GM12878 (cell line): Measurements from ENCODE around the gene PRR20C. TPM values are rescaled to one million over a fixed set of nuclear protein-coding genes. Genes with fewer than 3 reads are reported as not detected.

ENCODE experiments used
- ATAC-seq: fragments of 200-7000 bp; cut with Tn5 transposase; 3 replicates; pipeline ENCODE4 v1.9.1; 2020; ENCODE audit warnings: mild to moderate bottlenecking, moderate library complexity
- BruUV-seq: library from RNA; stranded (reverse); fragments of 400-500 nt; replicated peaks from 2 replicates; lab custom pipeline; 2021; lab: Mats Ljungman, UMichigan
- CTCF ChIA-PET: fragments of 300-600 bp; sonication (Branson Sonifier 250); formaldehyde crosslinking; extraction: SDS; loops from one replicate; lab custom pipeline; 2021; ENCODE audit warnings: inconsistent platforms; lab: Yijun Ruan, JAX
- POLR2A ChIA-PET: fragments of 350-600 bp; formaldehyde crosslinking; extraction: SDS; loops from one replicate; lab custom pipeline; 2021; ENCODE audit warnings: inconsistent platforms; lab: Charles Lee
- RAD21 ChIA-PET: fragments of 300-600 bp; sonication (Branson Sonifier 250); formaldehyde crosslinking; loops from one replicate; lab custom pipeline; 2023; ENCODE audit warnings: antibody characterized with exemption; ENCODE audit not compliant: unreplicated experiment; lab: Charles Lee
- SMC1A ChIA-PET: fragments of 300-600 bp; sonication (Branson Sonifier 250); formaldehyde crosslinking; loops from one replicate; lab custom pipeline; 2023; ENCODE audit not compliant: unreplicated experiment, uncharacterized antibody; lab: Charles Lee
- DNase-seq: peaks from one replicate; pipeline ENCODE4 v3.0.0-alpha.2; 2011; ENCODE audit warnings: low read depth, low spot score
- FAIRE-seq: peaks from 3 replicates; lab custom pipeline; 2011; peaks lifted over from hg19 to GRCh38; lab: Jason Lieb, UNC
- H2AFZ ChIP-seq: 2 replicates; pipeline ENCODE4 v1.6.0; 2011; ENCODE audit warnings: low read depth, low read length, control low read depth; ENCODE audit not compliant: control insufficient read depth
- H3K27ac ChIP-seq: 2 replicates; pipeline ENCODE4 v1.5.1; 2011; ENCODE audit warnings: control low read depth; ENCODE audit not compliant: control insufficient read depth, insufficient read depth
- H3K27me3 ChIP-seq, 2 experiments: replicated peaks in 1 of 2; 2 replicates each; pipeline versions ENCODE4 v1.6.0 to v1.6.1; 2011; ENCODE audit warnings: low read length in 1 of 2; ENCODE audit not compliant: control insufficient read depth in 2 of 2, insufficient read depth in 2 of 2
- H3K36me3 ChIP-seq, 2 experiments: 2 replicates each; pipeline ENCODE4 v1.5.1; 2011; ENCODE audit warnings: low read length in 1 of 2; ENCODE audit not compliant: control insufficient read depth in 2 of 2, insufficient read depth in 2 of 2
- H3K4me1 ChIP-seq: 2 replicates; pipeline ENCODE4 v1.6.1; 2011; ENCODE audit warnings: mild to moderate bottlenecking, low read length, moderate library complexity, mixed read lengths; ENCODE audit not compliant: control insufficient read depth, insufficient read depth
- H3K4me2 ChIP-seq: 2 replicates; pipeline ENCODE4 v1.6.0; 2011; ENCODE audit warnings: control low read depth; ENCODE audit not compliant: control insufficient read depth, insufficient read depth
- H3K4me3 ChIP-seq: fragments of 200-600 bp; sonication (generic); 2 replicates; pipeline ENCODE4 v1.5.1; 2016
- H3K79me2 ChIP-seq: 2 replicates; pipeline ENCODE4 v1.6.0; 2011; ENCODE audit warnings: low read length; ENCODE audit not compliant: control insufficient read depth, insufficient read depth
- H3K9ac ChIP-seq: 2 replicates; pipeline ENCODE4 v1.8.0; 2011; ENCODE audit warnings: low read length, control low read depth, mixed read lengths; ENCODE audit not compliant: control insufficient read depth, insufficient read depth
- H3K9me3 ChIP-seq: replicated peaks from 3 replicates; pipeline ENCODE4 v1.5.1; 2011; ENCODE audit warnings: mild to moderate bottlenecking, low read length; ENCODE audit not compliant: control insufficient read depth, insufficient read depth
- H4K20me1 ChIP-seq: 2 replicates; pipeline ENCODE4 v1.6.0; 2011; ENCODE audit not compliant: control insufficient read depth, insufficient read depth
- ATF7 ChIP-seq: fragments of 450-650 bp; IDR thresholded peaks from 2 replicates; pipeline ENCODE4 v1.6.1; 2016; ENCODE audit warnings: low read depth, mild to moderate bottlenecking
- BHLHE40 ChIP-seq, 2 experiments: fragments of 450-650 bp in 1 of 2; IDR thresholded peaks; 2 replicates each; pipeline ENCODE4 v1.6.1; 2011 to 2017; ENCODE audit warnings: low read depth in 2 of 2, borderline replicate concordance in 1 of 2, improper control_type of control experiment in 1 of 2, low read length in 1 of 2, mild to moderate bottlenecking in 1 of 2
- CREB1 ChIP-seq: IDR thresholded peaks from 2 replicates; pipeline ENCODE4 v1.6.1; 2012; ENCODE audit warnings: low read depth, mild to moderate bottlenecking, inconsistent platforms
- E2F4 ChIP-seq: IDR thresholded peaks from 2 replicates; pipeline ENCODE4 v1.6.1; 2012; ENCODE audit warnings: low read depth, low read length, improper control_type of control experiment
- MTA3 ChIP-seq: IDR thresholded peaks from 2 replicates; pipeline ENCODE4 v1.6.1; 2012; ENCODE audit warnings: low read length, inconsistent platforms, borderline replicate concordance
- MYB ChIP-seq: fragments of 150-350 bp; IDR thresholded peaks from 2 replicates; pipeline ENCODE4 v1.6.1; 2014; ENCODE audit warnings: mild to moderate bottlenecking, low read depth, low read length, borderline replicate concordance
- NR2C1 ChIP-seq: fragments of 450-650 bp; IDR thresholded peaks from 2 replicates; pipeline ENCODE4 v1.6.1; 2017; ENCODE audit warnings: antibody characterized with exemption, mild to moderate bottlenecking, moderate library complexity
- NR2C2 ChIP-seq: IDR thresholded peaks from 2 replicates; pipeline ENCODE4 v1.6.1; 2011; ENCODE audit warnings: borderline replicate concordance, low read depth; ENCODE audit not compliant: control insufficient read depth, insufficient read length
- POLR2AphosphoS5 ChIP-seq: IDR thresholded peaks from 2 replicates; pipeline ENCODE4 v1.6.1; 2011; ENCODE audit warnings: mild to moderate bottlenecking, low read length, inconsistent platforms
- SMAD1 ChIP-seq: fragments of 450-650 bp; IDR thresholded peaks from 2 replicates; pipeline ENCODE4 v1.6.1; 2018; ENCODE audit warnings: mild to moderate bottlenecking, low read depth; ENCODE audit not compliant: partially characterized antibody
- SPI1 ChIP-seq: IDR thresholded peaks from 2 replicates; pipeline ENCODE4 v1.6.1; 2011; ENCODE audit warnings: low read depth, mild to moderate bottlenecking, low read length, moderate library complexity, borderline replicate concordance; ENCODE audit not compliant: insufficient read depth
- TBL1XR1 ChIP-seq: IDR thresholded peaks from 2 replicates; pipeline ENCODE4 v1.6.1; 2012; ENCODE audit warnings: low read depth, low read length, improper control_type of control experiment
- WGBS: methylation state at CpG from one replicate; pipeline ENCODE4 v1.1.6; 2016; ENCODE audit warnings: low lambda C conversion rate; ENCODE audit not compliant: insufficient replicate concordance, insufficient coverage; ENCODE audit errors: missing lambda C conversion rate; 5-methylcytosine and 5-hydroxymethylcytosine counted together
- in situ Hi-C: fragments of 300-500 bp; cut with MboI; formaldehyde crosslinking; loops from 9 replicates; pipeline ENCODE4 v1.14.3; 2018; ENCODE audit warnings: mixed read lengths
- intact Hi-C: fragments of 100-400 bp; cut with micrococcal nuclease; formaldehyde crosslinking; loops from one replicate; pipeline ENCODE4 v1.14.2; 2022; ENCODE audit not compliant: unreplicated experiment
- polyA plus RNA-seq, 11 experiments: library from polyadenylated mRNA; depleted of rRNA in 4 of 11; unstranded in 6 of 11; stranded (reverse) in 5 of 11; fragments of >200 nt; fragmentation: Nextera tagmentation in 4 of 11; fragmentation: Illumina TruSeq in 1 of 11; extraction: Ambion mirVana in 4 of 11; extraction: Trizol in 1 of 11; gene quantifications; 1 replicate in 1 of 11; 2 replicates in 10 of 11; pipeline versions ENCODE4 v1.2.1 to v1.2.3, GENCODE V29; 2011 to 2016; ENCODE audit warnings: inconsistent platforms in 2 of 11, missing spikeins in 2 of 11, low read depth in 1 of 11
- total RNA-seq, 4 experiments: library from RNA; depleted of rRNA in 3 of 4; stranded (reverse); fragments of >200 nt in 3 of 4; fragmentation: Illumina TruSeq in 1 of 4; extraction: Trizol in 1 of 4; gene quantifications; 2 replicates each; pipeline versions ENCODE4 v1.2.1 to v1.2.3, GENCODE V29; 2013 to 2021
- TF ChIP-seq, protein P1 (sequence below): fragments of 450-650 bp; formaldehyde crosslinking; IDR thresholded peaks from 2 replicates; pipeline ENCODE4 v1.5.0; 2022; ENCODE audit warnings: mild to moderate bottlenecking, missing genetic modification characterization
- TF ChIP-seq, protein P2 (sequence below): fragments of 450-650 bp; IDR thresholded peaks from 2 replicates; pipeline ENCODE4 v1.6.1; 2017; ENCODE audit warnings: mild to moderate bottlenecking, moderate library complexity
- TF ChIP-seq, protein P3 (sequence below): IDR thresholded peaks from 2 replicates; pipeline ENCODE4 v1.6.1; 2011; ENCODE audit warnings: low read depth, low read length, improper control_type of control experiment, borderline replicate concordance

PRR20C gene
- total and polyA plus RNA-seq, 10 of the 15 experiments (the other 5 are each of a cell fraction or from before 2014, with no cell fraction given) = not detected

DNA sequence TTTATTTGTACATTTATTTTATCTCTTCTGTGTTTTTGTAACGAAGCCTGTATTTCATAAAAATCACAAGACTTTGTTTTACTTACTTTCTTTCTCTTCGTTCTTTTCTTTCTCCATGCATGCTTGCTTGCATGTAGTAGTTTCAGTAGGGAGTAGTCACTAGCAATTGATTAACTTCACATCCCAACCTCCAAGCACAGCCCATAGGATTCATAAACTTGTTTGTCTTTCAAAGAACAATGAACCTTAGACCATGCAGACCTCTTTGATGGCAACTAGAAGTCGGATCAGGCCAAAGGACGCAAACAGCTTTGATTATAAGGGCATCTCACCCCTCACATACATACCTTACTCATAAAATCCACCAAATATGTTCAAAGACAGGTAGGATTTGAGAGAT lies 16.3 kb upstream of the PRR20C start:
- ChIA-PET SMC1A (no interaction called here), CTCF (no interaction called here), RAD21 (no interaction called here), POLR2A (no interaction called here)
- no peak overlapping the region for H3K4me3 ChIP-seq
- H4K20me1 ChIP-seq = no peaks in the 10 kb centered on the region
- H3K27ac ChIP-seq = no peak overlapping the region
- DNase-seq = no peak
- H3K4me2 ChIP-seq = no peak overlapping the region
- H3K4me1 ChIP-seq = no peaks in the 10 kb centered on the region
- no peaks in the 10 kb centered on the region; the same call in 2 of the 3 replicates for H3K9me3 ChIP-seq
- no TSS peak for BruUV-seq
- no peak for FAIRE-seq
- no peak overlapping the region for H2AFZ ChIP-seq
- no peaks in the 10 kb centered on the region for H3K27me3 ChIP-seq
- H3K36me3 ChIP-seq = no peaks in the 10 kb centered on the region
- 4% methylated on average over 4 of the region's 4 CpGs for WGBS
- intact Hi-C loops = no loop called here
- H3K9ac ChIP-seq = no peak overlapping the region
- no peak for ATAC-seq
- in situ Hi-C loops = no loop called here
- H3K79me2 ChIP-seq = no peaks in the 10 kb centered on the region
- no peak for TF ChIP-seq SMAD1
- no peak for TF ChIP-seq NR2C2
- TF ChIP-seq, protein P1, sequence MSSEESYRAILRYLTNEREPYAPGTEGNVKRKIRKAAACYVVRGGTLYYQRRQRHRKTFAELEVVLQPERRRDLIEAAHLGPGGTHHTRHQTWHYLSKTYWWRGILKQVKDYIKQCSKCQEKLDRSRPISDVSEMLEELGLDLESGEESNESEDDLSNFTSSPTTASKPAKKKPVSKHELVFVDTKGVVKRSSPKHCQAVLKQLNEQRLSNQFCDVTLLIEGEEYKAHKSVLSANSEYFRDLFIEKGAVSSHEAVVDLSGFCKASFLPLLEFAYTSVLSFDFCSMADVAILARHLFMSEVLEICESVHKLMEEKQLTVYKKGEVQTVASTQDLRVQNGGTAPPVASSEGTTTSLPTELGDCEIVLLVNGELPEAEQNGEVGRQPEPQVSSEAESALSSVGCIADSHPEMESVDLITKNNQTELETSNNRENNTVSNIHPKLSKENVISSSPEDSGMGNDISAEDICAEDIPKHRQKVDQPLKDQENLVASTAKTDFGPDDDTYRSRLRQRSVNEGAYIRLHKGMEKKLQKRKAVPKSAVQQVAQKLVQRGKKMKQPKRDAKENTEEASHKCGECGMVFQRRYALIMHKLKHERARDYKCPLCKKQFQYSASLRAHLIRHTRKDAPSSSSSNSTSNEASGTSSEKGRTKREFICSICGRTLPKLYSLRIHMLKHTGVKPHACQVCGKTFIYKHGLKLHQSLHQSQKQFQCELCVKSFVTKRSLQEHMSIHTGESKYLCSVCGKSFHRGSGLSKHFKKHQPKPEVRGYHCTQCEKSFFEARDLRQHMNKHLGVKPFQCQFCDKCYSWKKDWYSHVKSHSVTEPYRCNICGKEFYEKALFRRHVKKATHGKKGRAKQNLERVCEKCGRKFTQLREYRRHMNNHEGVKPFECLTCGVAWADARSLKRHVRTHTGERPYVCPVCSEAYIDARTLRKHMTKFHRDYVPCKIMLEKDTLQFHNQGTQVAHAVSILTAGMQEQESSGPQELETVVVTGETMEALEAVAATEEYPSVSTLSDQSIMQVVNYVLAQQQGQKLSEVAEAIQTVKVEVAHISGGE = no peak
- no peak for TF ChIP-seq MYB
- TF ChIP-seq NR2C1 = no peak
- no peak for TF ChIP-seq ATF7
- TF ChIP-seq E2F4 = no peak
- no peak for TF ChIP-seq TBL1XR1
- TF ChIP-seq BHLHE40 (IDR thresholded peaks at IDR 0.05; ENCODE audit: borderline replicate concordance in 1 of 2, low read depth in 2 of 2, low read length in 1 of 2) = no peak
- TF ChIP-seq CREB1 = no peak
- TF ChIP-seq, protein P2, sequence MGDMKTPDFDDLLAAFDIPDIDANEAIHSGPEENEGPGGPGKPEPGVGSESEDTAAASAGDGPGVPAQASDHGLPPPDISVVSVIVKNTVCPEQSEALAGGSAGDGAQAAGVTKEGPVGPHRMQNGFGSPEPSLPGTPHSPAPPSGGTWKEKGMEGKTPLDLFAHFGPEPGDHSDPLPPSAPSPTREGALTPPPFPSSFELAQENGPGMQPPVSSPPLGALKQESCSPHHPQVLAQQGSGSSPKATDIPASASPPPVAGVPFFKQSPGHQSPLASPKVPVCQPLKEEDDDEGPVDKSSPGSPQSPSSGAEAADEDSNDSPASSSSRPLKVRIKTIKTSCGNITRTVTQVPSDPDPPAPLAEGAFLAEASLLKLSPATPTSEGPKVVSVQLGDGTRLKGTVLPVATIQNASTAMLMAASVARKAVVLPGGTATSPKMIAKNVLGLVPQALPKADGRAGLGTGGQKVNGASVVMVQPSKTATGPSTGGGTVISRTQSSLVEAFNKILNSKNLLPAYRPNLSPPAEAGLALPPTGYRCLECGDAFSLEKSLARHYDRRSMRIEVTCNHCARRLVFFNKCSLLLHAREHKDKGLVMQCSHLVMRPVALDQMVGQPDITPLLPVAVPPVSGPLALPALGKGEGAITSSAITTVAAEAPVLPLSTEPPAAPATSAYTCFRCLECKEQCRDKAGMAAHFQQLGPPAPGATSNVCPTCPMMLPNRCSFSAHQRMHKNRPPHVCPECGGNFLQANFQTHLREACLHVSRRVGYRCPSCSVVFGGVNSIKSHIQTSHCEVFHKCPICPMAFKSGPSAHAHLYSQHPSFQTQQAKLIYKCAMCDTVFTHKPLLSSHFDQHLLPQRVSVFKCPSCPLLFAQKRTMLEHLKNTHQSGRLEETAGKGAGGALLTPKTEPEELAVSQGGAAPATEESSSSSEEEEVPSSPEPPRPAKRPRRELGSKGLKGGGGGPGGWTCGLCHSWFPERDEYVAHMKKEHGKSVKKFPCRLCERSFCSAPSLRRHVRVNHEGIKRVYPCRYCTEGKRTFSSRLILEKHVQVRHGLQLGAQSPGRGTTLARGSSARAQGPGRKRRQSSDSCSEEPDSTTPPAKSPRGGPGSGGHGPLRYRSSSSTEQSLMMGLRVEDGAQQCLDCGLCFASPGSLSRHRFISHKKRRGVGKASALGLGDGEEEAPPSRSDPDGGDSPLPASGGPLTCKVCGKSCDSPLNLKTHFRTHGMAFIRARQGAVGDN = no peak
- TF ChIP-seq MTA3 = no peak
- TF ChIP-seq POLR2AphosphoS5 = no peak
- no peak for TF ChIP-seq SPI1
- TF ChIP-seq, protein P3, sequence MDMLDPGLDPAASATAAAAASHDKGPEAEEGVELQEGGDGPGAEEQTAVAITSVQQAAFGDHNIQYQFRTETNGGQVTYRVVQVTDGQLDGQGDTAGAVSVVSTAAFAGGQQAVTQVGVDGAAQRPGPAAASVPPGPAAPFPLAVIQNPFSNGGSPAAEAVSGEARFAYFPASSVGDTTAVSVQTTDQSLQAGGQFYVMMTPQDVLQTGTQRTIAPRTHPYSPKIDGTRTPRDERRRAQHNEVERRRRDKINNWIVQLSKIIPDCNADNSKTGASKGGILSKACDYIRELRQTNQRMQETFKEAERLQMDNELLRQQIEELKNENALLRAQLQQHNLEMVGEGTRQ = no peak
